VCaP (cell line): ENCODE measurements around the gene BRMS1.

ENCODE experiments used
- H3K27ac ChIP-seq: fragments of 450-650 bp; 2 replicates; pipeline ENCODE4 v1.5.1; 2017
- CTCF ChIP-seq: fragments of 450-650 bp; conservative IDR thresholded peaks from 2 replicates; pipeline ENCODE4 v1.5.1; 2017; ENCODE audit warnings: mild to moderate bottlenecking, moderate library complexity

BRMS1 gene

GRCh38 chr11:66366844-66367477 lies 22.1 kb upstream of the BRMS1 start:
- no peak overlapping the region for H3K27ac ChIP-seq
- no peak for TF ChIP-seq CTCF

- H3K27ac ChIP-seq: no peak overlapping the region
- TF ChIP-seq CTCF: no peak
Measured at GRCh38 chr11:66365711-66366619, 21.1 kb upstream of the BRMS1 start.

- no peak overlapping the region for H3K27ac ChIP-seq
- TF ChIP-seq CTCF: no peak
Measured at GRCh38 chr11:66365166-66365565, 20.3 kb upstream of the BRMS1 start.

- H3K27ac ChIP-seq: no peak overlapping the region
- TF ChIP-seq CTCF: peak; percentile 96
Measured at GRCh38 chr11:66363805-66364535, 19.1 kb upstream of the BRMS1 start.

- H3K27ac ChIP-seq: no peak overlapping the region
- TF ChIP-seq CTCF: no peak
Measured at GRCh38 chr11:66363187-66363601, 18.3 kb upstream of the BRMS1 start.

GRCh38 chr11:66362481-66363147 lies 17.7 kb upstream of the BRMS1 start:
- no peak for TF ChIP-seq CTCF
- no peak overlapping the region for H3K27ac ChIP-seq
